Measurements from ENCODE around the gene UBALD1. TPM values are rescaled to one million over a fixed set of nuclear protein-coding genes. Genes with fewer than 3 reads are reported as not detected.
A peak's percentile ranks its signal among the peaks of the same experiment; 100 is the strongest.
"Not testable (repeated sequence)": the region's sequence is repeated elsewhere in the genome, so short reads cannot be mapped to it uniquely, and the experiment has no call there.

Gene UBALD1
- total RNA-seq, 1 donor from 2014 or later: 31.0 TPM

DNA sequence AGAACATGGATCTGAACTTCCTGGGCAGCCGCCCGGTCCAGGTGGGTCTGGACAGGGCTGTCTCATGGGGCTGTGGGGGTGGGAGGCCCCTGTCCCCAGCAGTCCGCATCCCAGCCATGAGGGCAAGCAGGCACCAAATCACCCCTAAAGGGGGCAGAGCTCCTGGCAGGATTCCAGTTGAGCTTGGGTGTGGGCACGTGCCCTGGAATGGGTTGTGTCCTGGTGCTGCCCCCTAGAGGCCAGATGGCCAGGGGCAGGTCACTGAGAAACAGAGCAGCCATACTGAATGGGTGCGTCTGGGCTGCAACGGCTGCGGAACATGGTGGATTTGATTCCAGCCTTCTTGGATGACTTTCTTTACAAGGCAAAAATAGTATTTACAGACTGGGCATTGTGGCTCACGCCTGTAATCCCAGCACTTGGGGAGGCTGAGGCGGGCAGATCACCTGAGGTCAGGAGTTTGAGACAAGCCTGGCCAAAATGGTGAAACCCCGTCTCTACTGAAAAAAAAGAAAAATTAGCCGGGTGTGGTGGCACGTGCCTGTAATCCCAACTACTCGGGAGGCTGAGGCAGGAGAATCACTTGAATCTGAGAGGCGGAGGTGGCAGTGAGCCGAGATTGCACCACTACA is 35.9 kb upstream of the UBALD1 start:
- peak overlapping the region; percentile 48 for H3K27ac Mint-ChIP-seq (ENCODE audit: unreplicated experiment)
- H3K9me3 Mint-ChIP-seq (ENCODE audit: unreplicated experiment); H3K27me3 Mint-ChIP-seq (ENCODE audit: unreplicated experiment); H3K4me1 Mint-ChIP-seq (ENCODE audit: unreplicated experiment); H3K4me3 Mint-ChIP-seq (ENCODE audit: unreplicated experiment): not testable (repeated sequence)
- H3K36me3 Mint-ChIP-seq (ENCODE audit: low read depth, unreplicated experiment): peaks cover 30% of the 10 kb centered on the region
- TF ChIP-seq, protein P1, sequence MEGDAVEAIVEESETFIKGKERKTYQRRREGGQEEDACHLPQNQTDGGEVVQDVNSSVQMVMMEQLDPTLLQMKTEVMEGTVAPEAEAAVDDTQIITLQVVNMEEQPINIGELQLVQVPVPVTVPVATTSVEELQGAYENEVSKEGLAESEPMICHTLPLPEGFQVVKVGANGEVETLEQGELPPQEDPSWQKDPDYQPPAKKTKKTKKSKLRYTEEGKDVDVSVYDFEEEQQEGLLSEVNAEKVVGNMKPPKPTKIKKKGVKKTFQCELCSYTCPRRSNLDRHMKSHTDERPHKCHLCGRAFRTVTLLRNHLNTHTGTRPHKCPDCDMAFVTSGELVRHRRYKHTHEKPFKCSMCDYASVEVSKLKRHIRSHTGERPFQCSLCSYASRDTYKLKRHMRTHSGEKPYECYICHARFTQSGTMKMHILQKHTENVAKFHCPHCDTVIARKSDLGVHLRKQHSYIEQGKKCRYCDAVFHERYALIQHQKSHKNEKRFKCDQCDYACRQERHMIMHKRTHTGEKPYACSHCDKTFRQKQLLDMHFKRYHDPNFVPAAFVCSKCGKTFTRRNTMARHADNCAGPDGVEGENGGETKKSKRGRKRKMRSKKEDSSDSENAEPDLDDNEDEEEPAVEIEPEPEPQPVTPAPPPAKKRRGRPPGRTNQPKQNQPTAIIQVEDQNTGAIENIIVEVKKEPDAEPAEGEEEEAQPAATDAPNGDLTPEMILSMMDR (IDR thresholded peaks at IDR 0.05; ENCODE audit: unreplicated experiment): peak; percentile 91
- peak; percentile 80 for DNase-seq (ENCODE audit: low spot score)

DNA sequence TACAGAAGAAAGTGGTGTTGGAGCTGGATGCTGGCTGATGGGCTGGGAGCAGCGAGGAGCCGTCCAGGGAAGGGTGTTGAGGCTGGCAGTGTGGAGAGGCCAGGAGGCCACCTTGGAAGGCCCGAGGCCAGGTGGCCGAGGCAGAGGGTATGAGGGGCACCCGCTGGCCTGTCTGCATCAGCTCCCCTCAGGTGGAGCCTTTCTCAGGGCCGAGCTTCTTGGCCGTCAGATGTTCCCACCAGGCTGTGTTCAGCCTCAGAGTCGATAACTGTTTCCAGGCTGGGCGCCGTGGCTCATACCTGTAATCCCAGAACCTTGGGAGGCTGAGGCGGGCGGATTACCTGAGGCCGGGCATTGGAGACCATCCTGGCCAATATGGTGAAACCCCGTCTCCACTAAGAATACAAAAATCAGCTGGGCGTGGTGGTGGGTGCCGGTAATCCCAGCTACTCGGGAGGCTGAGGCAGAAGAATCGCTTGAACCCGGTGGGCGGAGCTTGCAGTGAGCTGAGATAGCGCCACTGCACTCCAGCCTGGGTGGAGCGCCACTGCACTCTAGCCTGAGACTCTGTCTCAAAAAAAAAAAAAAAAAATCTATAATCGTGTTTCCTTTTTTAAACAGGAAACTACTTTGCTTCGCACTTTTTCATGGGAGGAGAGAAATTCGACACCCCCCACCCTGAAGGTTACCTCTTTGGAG is 35.2 kb upstream of the UBALD1 start:
- Mint-ChIP-seq H3K36me3 (ENCODE audit: low read depth, unreplicated experiment) (peaks cover 34% of the 10 kb centered on the region), H3K9me3 (ENCODE audit: unreplicated experiment) (no peaks in the 10 kb centered on the region), H3K4me1 (ENCODE audit: unreplicated experiment) (no peaks in the 10 kb centered on the region), H3K27me3 (ENCODE audit: unreplicated experiment) (peaks cover 8% of the 10 kb centered on the region), H3K27ac (ENCODE audit: unreplicated experiment) (peak overlapping the region; percentile 48), H3K4me3 (ENCODE audit: unreplicated experiment) (peak overlapping the region; percentile 68)
- no peak for DNase-seq (ENCODE audit: low spot score)
- TF ChIP-seq, protein P1 (IDR thresholded peaks at IDR 0.05; ENCODE audit: unreplicated experiment): no peak

DNA sequence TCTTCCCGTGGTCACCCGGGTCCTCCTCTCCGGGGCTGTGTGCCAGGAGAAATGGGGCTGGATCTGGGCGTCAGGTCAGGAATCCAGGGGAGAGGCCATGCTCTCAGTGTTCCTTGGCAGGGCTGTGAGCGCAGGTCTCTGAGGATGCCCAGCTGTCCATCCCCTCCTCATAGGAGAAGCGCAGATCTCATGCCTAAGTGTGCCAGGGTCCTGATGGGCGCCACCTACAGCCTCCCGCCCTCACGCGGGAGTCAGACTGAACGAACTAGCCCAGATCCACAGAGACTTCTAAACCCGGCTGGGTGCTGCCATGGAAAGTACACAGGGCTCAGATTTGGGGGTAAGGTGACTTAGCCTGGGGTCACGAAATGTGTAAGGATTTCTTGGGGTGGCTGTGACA is 34.2 kb upstream of the UBALD1 start:
- Mint-ChIP-seq H3K36me3 (ENCODE audit: low read depth, unreplicated experiment) (peaks cover 28% of the 10 kb centered on the region), H3K27me3 (ENCODE audit: unreplicated experiment) (peaks cover 8% of the 10 kb centered on the region), H3K4me3 (ENCODE audit: unreplicated experiment) (peak overlapping the region; percentile 62), H3K4me1 (ENCODE audit: unreplicated experiment) (no peaks in the 10 kb centered on the region), H3K27ac (ENCODE audit: unreplicated experiment) (peak overlapping the region; percentile 48), H3K9me3 (ENCODE audit: unreplicated experiment) (no peaks in the 10 kb centered on the region)
- DNase-seq (ENCODE audit: low spot score): no peak
- TF ChIP-seq, protein P1 (IDR thresholded peaks at IDR 0.05; ENCODE audit: unreplicated experiment): no peak

DNA sequence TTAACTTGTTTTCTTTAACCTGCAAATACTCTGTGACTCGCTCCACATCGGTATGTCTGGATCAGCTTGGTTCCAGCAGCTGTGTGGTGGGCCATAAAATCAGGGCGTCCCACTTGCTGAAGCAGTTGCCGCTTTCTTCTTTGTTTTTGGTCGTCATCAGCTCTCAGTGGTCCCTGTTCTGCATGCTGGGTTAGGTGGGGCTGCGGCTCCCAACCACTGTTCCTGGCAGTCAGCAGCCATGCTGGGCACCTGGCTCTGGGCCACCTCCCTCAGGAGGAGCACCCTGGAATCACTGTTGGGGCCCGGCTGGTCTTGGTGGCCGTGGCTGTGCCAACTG is 32.9 kb upstream of the UBALD1 start:
- H3K27me3 Mint-ChIP-seq (ENCODE audit: unreplicated experiment): peaks cover 8% of the 10 kb centered on the region
- no peak overlapping the region for H3K4me3 Mint-ChIP-seq (ENCODE audit: unreplicated experiment)
- H3K36me3 Mint-ChIP-seq (ENCODE audit: low read depth, unreplicated experiment): peaks cover 23% of the 10 kb centered on the region
- no peaks in the 10 kb centered on the region for H3K9me3 Mint-ChIP-seq (ENCODE audit: unreplicated experiment)
- no peaks in the 10 kb centered on the region for H3K4me1 Mint-ChIP-seq (ENCODE audit: unreplicated experiment)
- TF ChIP-seq, protein P1 (IDR thresholded peaks at IDR 0.05; ENCODE audit: unreplicated experiment): no peak
- H3K27ac Mint-ChIP-seq (ENCODE audit: unreplicated experiment): no peak overlapping the region
- no peak for DNase-seq (ENCODE audit: low spot score)
